Measurements from ENCODE around the gene ATP11A.

DNA sequence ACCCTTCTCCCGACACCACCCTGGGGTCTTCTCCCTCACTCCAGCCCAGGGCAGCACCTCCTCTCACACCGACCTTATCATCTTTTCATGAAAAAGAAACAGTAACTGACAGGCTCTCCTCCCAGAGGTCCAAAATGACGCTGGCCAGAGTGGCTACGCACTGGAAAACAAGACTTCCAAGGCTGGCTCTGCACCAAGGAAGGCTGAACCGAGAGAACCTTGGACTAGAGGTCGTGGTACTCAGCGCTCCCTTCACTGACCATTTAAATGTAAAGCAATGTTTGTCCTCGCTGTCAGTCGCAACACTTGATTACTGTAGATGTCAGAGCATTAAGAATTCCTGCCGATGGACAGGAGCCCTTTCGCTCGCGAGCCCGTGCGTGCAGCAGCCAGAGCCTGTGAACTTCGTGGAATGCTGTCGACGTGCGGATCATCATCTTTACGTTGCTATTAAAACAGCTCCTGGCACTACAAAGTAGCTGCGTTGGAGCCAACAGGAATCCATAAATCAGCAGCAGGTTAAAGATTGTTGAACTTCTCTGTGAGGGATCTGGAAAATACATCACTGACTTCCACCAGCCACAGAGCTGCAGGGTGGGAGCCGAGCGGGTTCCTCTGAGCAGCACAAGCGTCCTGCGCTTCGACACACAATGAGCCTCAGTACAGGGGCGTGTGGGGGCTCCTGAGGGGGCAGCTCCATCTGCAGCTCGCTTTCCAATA, 153.7 kb downstream of the ATP11A start:
- no peak for TF ChIP-seq POLR2AphosphoS5 (IDR thresholded peaks at IDR 0.05; ENCODE audit: insufficient read depth, low read depth, low read length)
- no peak for TF ChIP-seq POLR2A (IDR thresholded peaks at IDR 0.05; ENCODE audit: low read depth, low read length)
- TF ChIP-seq, protein P1, sequence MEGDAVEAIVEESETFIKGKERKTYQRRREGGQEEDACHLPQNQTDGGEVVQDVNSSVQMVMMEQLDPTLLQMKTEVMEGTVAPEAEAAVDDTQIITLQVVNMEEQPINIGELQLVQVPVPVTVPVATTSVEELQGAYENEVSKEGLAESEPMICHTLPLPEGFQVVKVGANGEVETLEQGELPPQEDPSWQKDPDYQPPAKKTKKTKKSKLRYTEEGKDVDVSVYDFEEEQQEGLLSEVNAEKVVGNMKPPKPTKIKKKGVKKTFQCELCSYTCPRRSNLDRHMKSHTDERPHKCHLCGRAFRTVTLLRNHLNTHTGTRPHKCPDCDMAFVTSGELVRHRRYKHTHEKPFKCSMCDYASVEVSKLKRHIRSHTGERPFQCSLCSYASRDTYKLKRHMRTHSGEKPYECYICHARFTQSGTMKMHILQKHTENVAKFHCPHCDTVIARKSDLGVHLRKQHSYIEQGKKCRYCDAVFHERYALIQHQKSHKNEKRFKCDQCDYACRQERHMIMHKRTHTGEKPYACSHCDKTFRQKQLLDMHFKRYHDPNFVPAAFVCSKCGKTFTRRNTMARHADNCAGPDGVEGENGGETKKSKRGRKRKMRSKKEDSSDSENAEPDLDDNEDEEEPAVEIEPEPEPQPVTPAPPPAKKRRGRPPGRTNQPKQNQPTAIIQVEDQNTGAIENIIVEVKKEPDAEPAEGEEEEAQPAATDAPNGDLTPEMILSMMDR (IDR thresholded peaks at IDR 0.05; ENCODE audit: extremely low read depth in 1 of 2, insufficient read depth in 1 of 2, low read depth in 1 of 2, low read length in 2 of 2): no peak
- TF ChIP-seq, protein P2, sequence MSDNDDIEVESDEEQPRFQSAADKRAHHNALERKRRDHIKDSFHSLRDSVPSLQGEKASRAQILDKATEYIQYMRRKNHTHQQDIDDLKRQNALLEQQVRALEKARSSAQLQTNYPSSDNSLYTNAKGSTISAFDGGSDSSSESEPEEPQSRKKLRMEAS (IDR thresholded peaks at IDR 0.05; ENCODE audit: insufficient read depth, insufficient read length): no peak
- TF ChIP-seq EZH2 (IDR thresholded peaks at IDR 0.05; ENCODE audit: borderline replicate concordance, low read depth, low read length, severe bottlenecking): no peak
- no peak for TF ChIP-seq MYC (IDR thresholded peaks at IDR 0.05; ENCODE audit: low read depth, low read length)
- TF ChIP-seq JUN (IDR thresholded peaks at IDR 0.05; ENCODE audit: borderline replicate concordance, insufficient read depth, insufficient read length, low read depth): no peak
- TF ChIP-seq FOS (IDR thresholded peaks at IDR 0.05; ENCODE audit: borderline replicate concordance, insufficient read depth, low read length): no peak
- TF ChIP-seq GATA2 (IDR thresholded peaks at IDR 0.05; ENCODE audit: insufficient read depth, insufficient read length, low read depth, low read length): no peak

All from endothelial cell of umbilical vein (primary cell).